GM23248 (cell line): ENCODE data around the gene SPTBN4.

Source experiments
- EZH2 ChIP-seq: fragments of 200-600 bp; sonication (generic); IDR thresholded peaks from 2 replicates; pipeline ENCODE4 v1.6.1; 2018; ENCODE audit warnings: antibody characterized with exemption, mild to moderate bottlenecking; ENCODE audit not compliant: insufficient read depth, poor library complexity, severe bottlenecking
- EZH2phosphoT487 ChIP-seq: fragments of 200-600 bp; sonication (generic); IDR thresholded peaks from 2 replicates; pipeline ENCODE4 v1.6.1; 2018; ENCODE audit warnings: antibody characterized with exemption, moderate library complexity, mild to moderate bottlenecking, low read depth; ENCODE audit not compliant: insufficient read depth

DNA sequence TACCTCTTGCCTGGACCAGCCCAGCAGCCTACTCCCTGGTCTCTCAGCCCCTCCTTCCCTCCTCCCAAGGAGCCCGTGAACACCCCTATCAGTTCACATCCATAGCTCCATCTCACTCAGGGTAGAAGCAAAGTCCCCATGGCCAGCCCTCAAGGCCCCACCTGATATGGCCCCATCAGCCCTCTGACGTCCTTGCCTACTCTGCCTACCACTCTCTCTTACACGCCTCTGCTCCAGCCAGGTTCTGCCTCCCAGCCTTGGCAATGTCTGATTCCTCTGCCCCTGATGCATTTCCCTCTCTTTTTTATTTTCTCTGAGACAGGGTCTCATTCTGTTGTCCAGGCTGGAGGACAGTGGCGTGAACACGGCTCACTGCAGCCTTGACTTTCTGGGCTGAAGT lies 14.8 kb upstream of the SPTBN4 start:
- TF ChIP-seq EZH2phosphoT487 (no peak), EZH2 (no peak)
